HG02943 (cell line): ENCODE data around the gene TEX53.

ENCODE experiments used
- ATAC-seq: cut with Tn5 transposase; IDR thresholded peaks from one replicate; pipeline ENCODE4 v1.9.1; 2021; ENCODE audit warnings: mild to moderate bottlenecking, low read depth, moderate library complexity; ENCODE audit not compliant: unreplicated experiment

Gene TEX53

DNA sequence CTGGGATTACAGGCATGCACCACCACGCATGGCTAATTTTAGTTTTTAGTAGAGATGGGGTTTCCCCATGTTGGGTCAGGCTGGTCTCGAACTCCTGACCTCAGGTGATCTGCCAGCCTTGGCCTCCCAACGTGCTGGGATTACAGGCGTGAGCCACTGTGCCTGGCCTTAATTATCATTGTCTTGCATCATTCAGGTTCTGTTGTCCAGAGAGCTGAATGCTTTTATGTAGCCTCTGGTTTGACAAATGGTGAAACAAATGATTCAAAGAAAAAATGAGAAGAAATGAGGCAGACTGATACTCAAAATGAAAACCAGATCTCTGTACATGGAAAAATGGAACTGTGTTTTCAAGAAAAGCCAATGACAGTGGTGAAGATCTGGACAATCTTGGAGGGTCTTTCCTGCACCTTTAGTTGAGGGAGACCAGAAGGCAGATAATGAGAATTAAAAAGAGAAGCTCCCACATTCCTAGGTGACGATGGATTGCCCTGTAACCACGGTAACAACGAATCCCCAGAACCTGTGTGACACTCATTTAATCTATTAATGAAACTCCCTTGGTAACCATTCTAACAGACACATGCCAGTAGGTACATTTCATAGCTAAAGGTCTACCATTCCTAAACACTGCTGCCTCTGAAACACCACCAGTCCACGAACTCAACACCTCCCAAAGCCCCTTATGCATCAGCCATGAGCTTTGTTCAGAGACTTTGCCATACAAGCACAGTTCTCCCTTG lies 22.8 kb upstream of the TEX53 start:
- no peak for ATAC-seq

DNA sequence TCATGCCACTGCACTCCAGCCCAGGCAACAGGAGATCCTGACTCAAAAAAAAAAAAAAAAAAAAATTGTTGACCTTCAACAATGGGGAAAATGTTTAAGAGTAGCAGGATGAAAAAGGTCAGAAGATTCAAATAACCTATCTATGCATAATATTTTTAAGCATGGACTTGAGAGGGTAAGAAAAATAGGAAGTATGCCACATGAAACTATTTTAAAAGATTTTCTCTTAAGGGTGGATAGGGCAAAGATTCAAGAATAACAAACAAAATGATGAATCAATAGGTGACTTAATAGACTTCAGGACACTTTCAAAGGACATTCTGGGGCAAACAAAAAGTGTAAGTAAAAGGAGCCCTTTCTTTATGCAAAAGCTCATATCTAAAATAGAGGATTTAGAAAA lies 21.2 kb upstream of the TEX53 start:
- ATAC-seq: no peak

DNA sequence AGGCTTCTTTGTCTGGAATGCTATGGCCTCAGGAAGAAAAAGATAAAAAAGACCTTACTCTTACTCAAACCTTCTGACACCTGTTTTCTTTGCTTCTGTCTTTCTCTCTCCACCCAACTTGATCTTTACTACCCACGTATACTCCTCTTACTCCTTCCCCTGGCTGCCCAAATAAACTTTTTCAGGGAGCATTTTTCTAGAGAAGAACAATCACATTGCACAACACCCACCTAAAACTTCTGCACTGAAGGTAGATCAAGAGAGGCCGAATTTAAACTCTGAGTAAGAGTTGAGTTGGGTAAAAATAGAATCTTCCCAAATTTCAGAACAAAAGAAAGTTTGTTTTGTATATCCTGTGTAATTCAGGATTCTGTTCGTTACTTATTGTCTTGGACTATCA lies 20.5 kb upstream of the TEX53 start:
- ATAC-seq: no peak

DNA sequence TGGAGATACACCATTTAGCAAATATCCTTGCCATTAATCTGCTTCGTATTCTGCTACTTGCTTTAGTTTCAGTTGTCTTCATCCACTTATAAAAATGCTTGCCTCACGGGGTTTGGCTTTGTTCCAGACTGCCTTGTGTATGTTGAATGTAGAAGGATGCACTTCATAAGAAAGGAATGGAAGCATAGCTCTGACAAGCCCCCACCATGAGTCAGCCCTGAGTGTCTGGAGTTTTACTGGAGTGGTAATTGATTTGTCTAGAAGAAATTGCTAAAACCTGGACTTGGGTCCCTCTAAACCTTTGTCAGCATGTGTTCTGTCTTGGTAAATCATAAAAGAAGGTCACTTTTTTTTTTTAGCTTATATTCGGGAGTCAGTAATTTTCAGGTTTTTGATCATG lies 19.8 kb upstream of the TEX53 start:
- no peak for ATAC-seq

DNA sequence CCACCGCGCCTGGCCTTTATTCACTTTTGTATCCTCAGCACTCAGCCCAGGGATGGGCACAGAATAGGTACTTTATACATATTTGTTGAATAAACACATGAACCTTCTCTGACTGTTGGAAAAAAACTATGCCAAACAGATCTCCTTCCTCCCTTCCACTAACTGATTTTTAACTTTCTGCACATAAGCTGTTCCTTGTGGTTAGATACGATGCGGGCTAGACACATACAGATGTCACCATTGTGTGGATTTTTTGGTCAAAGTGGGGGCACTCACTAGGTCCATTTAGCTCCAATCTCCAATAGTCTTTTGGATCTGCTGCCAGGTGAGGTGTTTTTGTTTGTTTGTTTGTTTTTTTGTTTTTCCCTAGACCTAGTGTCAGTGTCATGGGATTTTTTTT lies 19.3 kb upstream of the TEX53 start:
- no peak for ATAC-seq

DNA sequence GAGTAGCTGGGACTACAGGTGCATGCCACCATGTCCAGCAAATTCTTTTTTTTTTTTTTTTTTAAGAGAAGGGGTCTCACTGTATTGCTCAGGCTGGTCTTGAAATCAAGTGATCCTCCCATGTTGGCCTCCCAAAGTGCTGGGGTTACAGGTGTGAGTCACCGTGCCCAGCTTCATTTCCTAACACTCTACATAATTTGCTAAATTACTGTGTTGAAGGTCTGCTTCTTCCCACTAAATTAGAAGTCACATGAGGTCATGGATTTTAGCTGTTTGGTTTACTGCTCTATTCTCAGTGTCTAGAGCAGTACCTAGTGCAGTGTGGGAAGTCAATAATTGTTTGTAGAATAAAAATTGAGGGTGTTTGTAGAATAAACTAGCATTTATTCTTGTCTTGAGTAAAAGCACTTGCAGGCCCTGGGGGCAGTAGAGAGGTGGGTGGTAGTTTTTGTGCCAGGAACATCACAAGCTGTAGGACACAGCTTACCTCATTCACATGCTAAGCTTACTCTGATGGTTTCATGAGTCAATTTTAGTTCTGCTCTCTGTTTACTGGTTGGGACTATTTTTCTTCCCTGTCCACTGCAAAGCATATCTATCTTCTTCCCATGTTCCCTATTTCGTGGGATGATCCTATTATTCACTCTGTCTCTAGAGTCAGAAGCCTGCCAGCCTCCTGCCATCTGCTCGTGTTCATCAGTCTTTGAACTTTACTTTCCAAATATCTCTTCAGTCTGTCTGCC lies 17.4 kb upstream of the TEX53 start:
- ATAC-seq: no peak

DNA sequence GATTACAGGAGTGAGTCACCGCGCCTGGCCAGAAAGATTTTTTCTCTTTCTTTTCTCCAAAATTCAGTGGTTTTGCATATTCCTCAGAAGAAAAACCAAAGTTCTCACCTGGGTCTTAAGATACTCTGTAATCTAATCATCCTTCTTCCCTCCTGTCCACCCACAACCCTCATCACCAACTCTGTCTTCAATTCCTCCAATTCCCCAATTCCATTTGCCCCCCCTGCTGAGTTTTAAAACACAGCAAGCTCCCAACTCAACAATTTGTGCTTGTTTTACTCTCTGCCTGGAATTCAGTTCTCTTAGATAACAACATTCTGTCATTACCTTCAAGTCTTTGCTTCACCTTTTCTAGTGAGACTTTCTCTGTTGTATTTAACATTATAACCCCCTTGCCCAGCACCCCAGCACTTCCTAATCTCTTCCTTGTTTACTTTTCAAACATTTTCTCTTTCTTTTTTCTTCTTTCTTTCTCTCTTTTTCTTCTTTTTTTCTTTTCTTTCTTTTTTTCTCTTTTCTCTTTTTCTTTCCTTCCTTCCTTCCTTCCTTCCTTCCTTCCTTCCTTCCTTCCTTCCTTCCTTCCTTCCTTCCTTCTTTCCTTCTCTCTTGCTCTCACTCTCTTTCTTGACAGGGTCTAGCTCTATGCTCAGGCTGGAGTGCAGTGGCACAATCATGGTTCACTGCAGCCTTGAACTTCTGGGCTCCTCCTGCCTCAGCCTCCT lies 16.6 kb upstream of the TEX53 start:
- no peak for ATAC-seq

DNA sequence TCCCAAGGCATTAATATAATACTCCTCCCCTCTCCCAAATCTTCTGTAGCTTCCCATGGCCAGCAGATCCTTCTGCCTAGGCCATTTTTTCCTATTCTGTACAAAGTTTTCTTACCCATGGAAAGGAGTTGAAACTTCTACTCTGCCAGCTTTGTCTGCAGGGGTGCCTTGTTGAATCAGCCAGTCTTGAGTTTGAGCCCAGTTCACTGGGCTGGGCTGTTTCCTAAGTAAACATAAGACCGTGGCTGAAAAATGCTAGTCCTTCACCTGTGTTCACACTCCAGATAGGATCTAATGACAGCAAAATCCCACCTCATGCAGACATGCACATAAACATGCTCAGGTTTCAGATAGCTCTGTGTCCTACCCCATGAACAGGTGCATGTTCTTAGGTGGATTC lies 14.0 kb upstream of the TEX53 start:
- no peak for ATAC-seq

DNA sequence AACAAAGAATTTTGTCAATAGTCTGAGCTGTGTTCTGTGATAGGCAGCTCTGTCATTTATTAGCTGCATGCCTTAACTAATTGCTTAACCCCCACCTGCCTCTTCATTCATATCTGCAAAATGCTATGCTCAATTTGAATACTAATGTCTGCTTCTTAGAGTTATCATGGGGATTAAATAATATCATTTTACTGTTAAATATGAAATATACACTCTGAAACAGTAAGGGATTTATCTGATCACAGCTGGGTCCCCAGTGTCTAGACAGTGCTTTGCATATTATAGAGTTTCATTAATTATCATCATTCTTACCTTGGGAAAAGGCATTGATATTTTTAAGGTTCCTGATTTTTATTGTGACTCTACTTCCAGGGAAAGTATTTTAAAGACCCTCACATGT lies 12.4 kb upstream of the TEX53 start:
- no peak for ATAC-seq

DNA sequence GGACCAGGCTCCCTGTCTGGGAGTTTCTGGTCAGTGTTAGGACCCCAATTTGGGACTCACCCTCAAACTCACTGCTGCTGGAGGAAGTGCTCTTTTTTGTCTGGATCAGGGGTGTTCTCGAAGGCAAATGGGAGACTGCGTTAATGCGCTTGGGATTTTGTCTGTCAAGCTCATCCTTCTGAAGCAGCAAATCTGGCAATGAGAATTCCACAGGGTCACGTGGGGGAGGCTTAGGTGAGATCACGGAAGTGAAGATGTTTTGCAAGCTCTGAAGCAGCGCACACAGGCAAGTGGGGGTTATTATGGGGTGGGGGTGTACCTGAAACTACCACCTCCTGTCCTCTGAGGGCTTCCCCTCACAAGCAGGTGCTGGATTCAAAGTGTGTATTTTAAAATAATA lies 10.5 kb upstream of the TEX53 start:
- no peak for ATAC-seq

DNA sequence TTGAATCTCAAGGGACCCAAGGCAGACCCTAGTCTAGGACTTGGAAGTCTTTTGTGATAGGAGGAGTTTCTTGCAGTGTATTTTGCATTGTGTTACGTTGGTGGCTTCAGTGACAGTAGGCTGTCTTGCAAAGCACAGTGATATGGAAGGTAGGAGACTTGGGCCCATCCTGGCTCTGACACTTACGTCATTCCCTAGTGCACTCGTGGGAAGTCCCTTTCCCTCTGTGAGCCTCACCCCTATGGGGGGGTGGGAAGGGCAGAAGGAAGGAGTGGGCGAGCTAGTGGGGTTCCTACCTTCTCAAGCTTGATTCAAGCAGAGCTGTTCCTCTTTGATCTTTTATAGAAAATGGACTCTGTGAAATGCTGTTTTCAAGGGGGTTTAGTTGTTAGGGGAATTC lies 9.2 kb upstream of the TEX53 start:
- no peak for ATAC-seq

DNA sequence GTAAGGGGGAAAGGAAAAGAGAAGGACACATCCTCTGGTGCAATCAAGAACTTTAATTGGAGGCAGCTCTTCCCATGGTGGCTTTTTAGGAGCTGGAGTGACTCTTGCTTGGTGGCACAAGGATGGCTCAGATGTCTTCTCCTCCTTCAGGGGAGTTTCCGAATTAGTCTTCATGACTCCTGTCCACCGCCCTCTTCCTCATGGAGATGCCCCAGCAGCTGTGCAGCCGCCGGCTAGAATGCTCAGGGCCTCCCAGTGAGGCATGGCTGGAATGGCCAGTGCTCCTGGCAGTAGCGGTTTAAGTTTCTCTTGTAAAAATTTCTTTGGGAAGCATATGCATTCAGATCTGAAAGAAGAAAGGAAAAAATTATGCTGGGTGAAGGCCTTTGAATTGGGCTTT lies 8.8 kb upstream of the TEX53 start:
- no peak for ATAC-seq

DNA sequence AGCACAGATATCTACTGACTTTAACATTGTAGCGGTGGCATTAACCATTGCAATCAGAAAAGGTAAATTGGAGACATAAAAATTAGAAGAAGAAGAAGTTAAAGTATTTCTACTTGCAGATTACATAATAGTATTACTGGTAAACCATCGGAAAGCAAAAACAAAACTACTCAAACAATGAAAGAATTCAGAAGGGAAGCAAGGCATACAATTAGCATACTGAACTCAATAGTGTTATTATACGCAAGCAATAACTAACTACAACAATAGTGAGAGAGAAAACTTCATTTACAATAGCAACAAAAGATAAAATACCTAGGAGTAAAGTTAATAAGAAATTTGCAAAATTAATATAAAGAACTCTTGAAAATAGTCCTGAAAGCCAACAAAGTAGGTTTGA lies 6.6 kb upstream of the TEX53 start:
- ATAC-seq: no peak

DNA sequence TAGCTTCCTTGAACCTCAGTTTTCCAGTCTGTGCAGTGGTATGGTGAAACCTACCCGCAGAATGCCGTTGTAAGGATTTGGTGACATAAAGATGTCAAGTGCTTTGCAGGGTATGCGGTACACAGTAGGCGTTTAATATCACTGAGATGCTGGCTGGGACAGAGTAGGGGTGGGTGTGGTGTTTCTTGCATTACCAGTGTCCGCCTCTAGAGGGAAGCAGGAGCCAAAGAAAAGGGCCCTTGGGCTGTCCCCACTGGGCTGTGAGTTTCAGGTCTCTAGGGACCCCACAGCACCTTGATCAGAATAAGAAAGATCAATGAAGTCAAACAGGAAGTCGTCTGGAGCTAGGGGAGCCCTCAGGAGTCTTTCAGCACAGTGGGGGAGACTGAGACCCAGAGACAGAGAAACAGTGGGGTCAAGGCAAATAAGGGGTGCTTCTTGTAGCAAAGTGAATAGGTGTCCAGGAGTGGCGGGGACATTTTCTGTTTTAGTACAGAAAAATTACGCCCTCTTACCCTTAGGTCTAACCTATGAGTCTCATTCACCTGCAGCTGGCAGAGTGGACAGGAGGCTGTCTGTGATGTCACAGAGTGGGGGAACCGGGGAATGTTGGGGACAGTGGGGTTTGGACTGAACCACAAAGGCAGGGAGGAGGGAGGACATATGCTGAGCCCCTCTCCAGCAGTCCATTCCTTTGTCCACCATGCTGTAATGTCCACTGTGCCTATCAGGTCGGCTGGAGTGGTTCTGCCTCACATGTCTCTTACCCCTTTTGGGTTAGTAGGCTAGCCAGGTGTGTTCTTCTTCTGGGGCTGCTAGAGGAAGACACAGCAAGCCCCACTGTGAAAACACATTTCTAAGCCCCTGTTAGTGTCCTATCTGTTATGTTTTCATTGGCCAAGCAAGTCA lies 4.7 kb upstream of the TEX53 start:
- ATAC-seq: peak; percentile 63

DNA sequence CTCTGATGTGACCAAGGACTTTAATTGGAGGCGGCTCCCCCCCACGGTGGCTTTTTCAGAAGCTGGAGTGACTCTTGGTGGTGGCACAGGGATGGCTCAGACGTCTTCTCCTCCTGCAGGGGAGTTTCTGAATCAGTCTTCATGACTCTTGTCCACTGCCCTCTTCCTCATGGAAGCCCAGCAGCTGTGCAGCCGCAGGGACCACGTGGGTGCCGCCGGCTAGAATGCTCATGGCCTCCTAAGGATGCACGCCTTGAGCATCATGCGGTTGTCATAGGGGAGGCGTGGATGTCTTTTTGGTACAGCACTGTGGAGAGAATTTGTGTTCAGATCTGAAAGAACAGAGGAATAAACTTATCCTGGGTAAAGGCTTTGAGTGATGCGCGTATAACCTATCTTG lies 1.3 kb downstream of the TEX53 start:
- no peak for ATAC-seq

DNA sequence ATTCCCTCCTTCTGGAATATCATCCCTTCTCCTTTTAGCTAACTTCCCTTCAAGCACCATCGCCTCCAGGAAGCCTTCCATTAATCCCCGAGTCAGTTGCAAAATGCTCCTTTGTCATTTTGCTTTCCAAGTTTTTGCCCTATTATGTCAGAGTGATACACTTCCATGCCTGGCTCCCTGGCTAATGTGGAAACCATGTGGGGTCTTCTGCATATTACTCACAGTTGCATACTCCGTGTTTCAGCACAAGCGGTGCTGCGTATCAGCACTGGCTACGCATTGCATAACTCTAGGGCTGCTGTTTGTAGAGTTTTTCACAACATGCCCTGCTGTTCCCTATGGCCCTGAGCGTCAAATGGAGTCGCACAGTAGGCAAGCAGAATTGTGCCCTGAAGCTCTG lies 1.9 kb downstream of the TEX53 start:
- ATAC-seq: no peak

DNA sequence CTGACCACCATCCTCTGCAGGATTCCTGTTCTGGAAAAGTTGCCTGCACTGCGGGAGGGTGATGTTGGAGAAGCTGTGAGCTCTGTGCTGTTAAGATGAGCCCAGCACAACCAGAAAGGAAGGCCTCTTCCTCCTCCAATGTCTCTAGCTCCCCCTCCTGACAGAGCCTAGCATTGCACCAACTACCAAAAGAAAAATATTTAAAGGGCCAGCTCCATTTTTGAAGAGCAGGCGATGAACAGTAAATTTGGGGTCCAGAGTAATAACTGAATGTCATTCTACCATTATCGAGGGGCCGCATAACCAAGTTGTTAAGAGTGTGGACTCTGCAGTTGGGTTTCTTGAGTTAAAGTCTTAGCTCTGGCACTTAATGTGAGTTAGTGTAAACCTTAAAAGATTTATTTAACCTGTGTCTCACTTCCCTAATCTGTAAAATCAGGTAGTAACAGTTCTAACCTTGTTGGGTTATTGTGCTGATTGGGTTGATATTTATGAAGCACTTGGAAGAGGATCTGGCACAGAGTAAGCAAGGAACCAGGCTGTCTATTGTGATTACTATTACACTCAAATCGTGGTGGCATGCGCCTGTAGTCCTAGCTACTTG lies 3.9 kb downstream of the TEX53 start:
- ATAC-seq: peak; percentile 71

DNA sequence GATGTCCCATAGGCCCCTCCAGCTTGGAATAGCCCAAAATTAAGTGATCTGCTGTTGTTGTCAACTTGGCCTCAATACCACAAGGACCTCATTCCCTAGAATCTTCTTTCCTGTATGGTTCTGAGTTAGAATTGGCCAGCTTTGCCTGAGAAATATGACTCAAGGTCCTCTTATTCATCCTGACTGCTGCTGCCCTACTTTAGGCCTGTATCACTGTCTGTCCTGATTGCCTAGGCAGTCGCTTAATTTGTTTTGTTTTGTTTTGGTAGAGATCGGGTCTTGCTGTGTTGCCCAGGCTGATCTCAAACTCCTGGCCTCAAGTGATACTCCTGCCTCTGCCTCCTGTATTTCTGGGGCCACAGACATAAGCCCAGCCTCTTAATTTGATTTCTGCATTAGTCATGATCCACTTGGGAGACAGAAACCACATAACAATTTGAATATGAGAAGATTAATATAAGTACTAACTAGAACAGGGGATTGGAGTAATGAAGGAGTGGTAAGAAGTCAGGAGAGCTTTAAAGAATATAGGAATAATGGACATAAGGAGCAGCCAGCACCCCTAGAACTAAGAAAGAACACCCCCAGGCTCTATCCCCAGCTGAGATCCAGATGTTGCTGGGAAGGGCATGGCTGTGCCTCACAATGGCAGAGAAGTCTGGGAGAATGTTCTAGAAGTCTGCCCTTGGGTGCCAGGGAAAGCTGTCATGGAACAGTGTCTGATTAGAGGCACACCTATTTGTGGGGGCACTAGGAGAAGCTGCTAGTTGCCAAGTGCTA lies 4.6 kb downstream of the TEX53 start:
- ATAC-seq: no peak

DNA sequence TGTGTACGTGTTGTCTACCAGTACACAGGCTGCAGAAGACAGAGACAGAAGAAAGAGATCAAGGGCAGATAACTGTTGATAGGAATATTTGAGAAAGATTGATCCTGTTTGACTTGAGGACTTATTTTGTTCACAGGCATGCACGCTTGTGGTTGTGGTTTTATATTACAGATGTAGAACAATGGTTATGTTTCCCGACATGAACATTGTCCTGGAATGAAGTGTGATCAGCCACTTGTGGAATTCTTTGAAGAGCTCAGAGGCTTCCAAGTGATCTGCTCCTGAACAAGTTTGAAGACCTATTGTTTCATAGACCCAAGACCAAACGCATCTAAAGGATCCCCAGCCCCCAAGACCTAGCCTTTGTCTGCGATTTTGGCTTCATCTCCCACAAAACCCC lies 13.7 kb downstream of the TEX53 start:
- no peak for ATAC-seq
